A673 (cell line): ENCODE measurements around the gene CCRL2. TPM values are rescaled to one million over a fixed set of nuclear protein-coding genes. Genes with fewer than 3 reads are reported as not detected.

ENCODE experiments used
- BruUV-seq: library from RNA; stranded (reverse); fragments of 400-500 nt; replicated peaks from 2 replicates; lab custom pipeline; 2021; lab: Mats Ljungman, UMichigan
- CTCF ChIA-PET: fragments of 300-600 bp; sonication (Branson Sonifier 250); formaldehyde crosslinking; loops from one replicate; lab custom pipeline; 2022; ENCODE audit warnings: antibody characterized with exemption; lab: Charles Lee
- POLR2A ChIA-PET: fragments of 300-600 bp; sonication (Branson Sonifier 250); formaldehyde crosslinking; loops from one replicate; lab custom pipeline; 2022; ENCODE audit warnings: antibody characterized with exemption; ENCODE audit not compliant: low non-redundant PET; lab: Charles Lee
- DNase-seq: peaks from one replicate; pipeline ENCODE4 v3.0.0-alpha.2; 2015; ENCODE audit warnings: low spot score
- H3K27ac ChIP-seq: fragments of 200-600 bp; sonication (generic); 2 replicates; pipeline ENCODE4 v1.5.1; 2016; ENCODE audit warnings: mixed run types, low read depth, mild to moderate bottlenecking, mixed read lengths, antibody characterized with exemption, low read length; ENCODE audit not compliant: poor library complexity, severe bottlenecking
- H3K27me3 ChIP-seq: fragments of 200-600 bp; sonication (generic); replicated peaks from 2 replicates; pipeline ENCODE4 v1.6.1; 2017; ENCODE audit warnings: mixed run types, low read depth, mild to moderate bottlenecking, mixed read lengths, antibody characterized with exemption, low read length; ENCODE audit not compliant: insufficient read depth, poor library complexity
- H3K36me3 ChIP-seq: fragments of 200-600 bp; sonication (generic); 2 replicates; pipeline ENCODE4 v1.6.1; 2016; ENCODE audit warnings: mixed run types, mild to moderate bottlenecking, mixed read lengths, antibody characterized with exemption, low read length; ENCODE audit not compliant: insufficient read depth, poor library complexity, severe bottlenecking
- H3K4me1 ChIP-seq: fragments of 200-600 bp; sonication (generic); 2 replicates; pipeline ENCODE4 v1.6.1; 2017; ENCODE audit warnings: mixed run types, mild to moderate bottlenecking, mixed read lengths, antibody characterized with exemption, low read length; ENCODE audit not compliant: insufficient read depth, poor library complexity, severe bottlenecking
- H3K4me3 ChIP-seq: fragments of 200-600 bp; sonication (generic); 2 replicates; pipeline ENCODE4 v1.5.1; 2016; ENCODE audit warnings: low read depth, mixed run types, mild to moderate bottlenecking, mixed read lengths, low read length; ENCODE audit not compliant: poor library complexity, severe bottlenecking
- H3K9me3 ChIP-seq: fragments of 200-600 bp; sonication (generic); 2 replicates; pipeline ENCODE4 v1.6.1; 2016; ENCODE audit warnings: mixed run types, low read depth, mild to moderate bottlenecking, mixed read lengths, antibody characterized with exemption, low read length; ENCODE audit not compliant: poor library complexity, severe bottlenecking
- CTCF ChIP-seq: fragments of 300-800, 200-600 bp; sonication (generic); conservative IDR thresholded peaks from 2 replicates; pipeline ENCODE4 v1.5.1; 2017; ENCODE audit warnings: low read depth, mild to moderate bottlenecking, antibody characterized with exemption, low read length, moderate library complexity, mixed read lengths
- EZH2 ChIP-seq: fragments of 200-600 bp; sonication (generic); IDR thresholded peaks from 2 replicates; pipeline ENCODE4 v1.6.1; 2017; ENCODE audit warnings: borderline replicate concordance, low read depth, mild to moderate bottlenecking, mixed read lengths, antibody characterized with exemption, low read length; ENCODE audit not compliant: poor library complexity, severe bottlenecking
- intact Hi-C: fragments of 100-400 bp; cut with micrococcal nuclease; formaldehyde crosslinking; loops from one replicate; pipeline ENCODE4 v1.10.0; 2022; ENCODE audit not compliant: unreplicated experiment
- total RNA-seq: library from RNA; stranded (reverse); gene quantifications from 2 replicates; pipeline ENCODE4 v1.2.3, GENCODE V29; 2021

CCRL2 gene
- total RNA-seq, 1 experiment from 2014 or later: not detected

- intact Hi-C loops: loop anchor here (10.0 kb wide), 1 partner anchor 157 kb away; no protein-coding TSS in a partner anchor
- Histone ChIP-seq H3K27me3 (peaks cover 30% of the 10 kb centered on the region), H3K36me3 (no peaks in the 10 kb centered on the region), H3K27ac (no peak overlapping the region), H3K4me1 (no peaks in the 10 kb centered on the region), H3K4me3 (no peak overlapping the region), H3K9me3 (no peaks in the 10 kb centered on the region)
- no peak for DNase-seq
- TF ChIP-seq EZH2 (no peak), CTCF (no peak)
- BruUV-seq: no TSS peak
- POLR2A ChIA-PET: no interaction called here
- CTCF ChIA-PET: interaction anchor here (0.7 kb wide), 1 partner anchor 8 kb away, joined by 3 read pairs; no protein-coding TSS in a partner anchor
These were observed 35.3 kb upstream of the CCRL2 start for GRCh38 chr3:46371519-46372340.

- no peak for DNase-seq
These were observed 34.3 kb upstream of the CCRL2 start for GRCh38 chr3:46372492-46373359.

More at GRCh38 chr3:46372492-46373359, 34.3 kb upstream of the CCRL2 start:
- no peaks in the 10 kb centered on the region for H3K36me3 ChIP-seq
- POLR2A ChIA-PET: no interaction called here
- no peaks in the 10 kb centered on the region for H3K4me1 ChIP-seq
- CTCF ChIA-PET: interaction anchor here (0.6 to 0.7 kb wide), 2 partner anchors 9 to 164 kb away, joined by 3 read pairs; no protein-coding TSS in a partner anchor
- H3K27me3 ChIP-seq: peaks cover 30% of the 10 kb centered on the region
- H3K27ac ChIP-seq: no peak overlapping the region
- TF ChIP-seq EZH2: no peak
- TF ChIP-seq CTCF: peak; percentile 37
- intact Hi-C loops: loop anchor here (10.0 kb wide), 1 partner anchor 158 kb away; no protein-coding TSS in a partner anchor
- H3K4me3 ChIP-seq: no peak overlapping the region
- no TSS peak for BruUV-seq
- H3K9me3 ChIP-seq: no peaks in the 10 kb centered on the region
